GM18499 (cell line): Measurements from ENCODE around the gene HNRNPUL1.

Experiments
- ATAC-seq: cut with Tn5 transposase; IDR thresholded peaks from one replicate; pipeline ENCODE4 v1.9.1; 2021; ENCODE audit warnings: moderate number of reproducible peaks; ENCODE audit not compliant: insufficient read depth, unreplicated experiment

The HNRNPUL1 gene

DNA sequence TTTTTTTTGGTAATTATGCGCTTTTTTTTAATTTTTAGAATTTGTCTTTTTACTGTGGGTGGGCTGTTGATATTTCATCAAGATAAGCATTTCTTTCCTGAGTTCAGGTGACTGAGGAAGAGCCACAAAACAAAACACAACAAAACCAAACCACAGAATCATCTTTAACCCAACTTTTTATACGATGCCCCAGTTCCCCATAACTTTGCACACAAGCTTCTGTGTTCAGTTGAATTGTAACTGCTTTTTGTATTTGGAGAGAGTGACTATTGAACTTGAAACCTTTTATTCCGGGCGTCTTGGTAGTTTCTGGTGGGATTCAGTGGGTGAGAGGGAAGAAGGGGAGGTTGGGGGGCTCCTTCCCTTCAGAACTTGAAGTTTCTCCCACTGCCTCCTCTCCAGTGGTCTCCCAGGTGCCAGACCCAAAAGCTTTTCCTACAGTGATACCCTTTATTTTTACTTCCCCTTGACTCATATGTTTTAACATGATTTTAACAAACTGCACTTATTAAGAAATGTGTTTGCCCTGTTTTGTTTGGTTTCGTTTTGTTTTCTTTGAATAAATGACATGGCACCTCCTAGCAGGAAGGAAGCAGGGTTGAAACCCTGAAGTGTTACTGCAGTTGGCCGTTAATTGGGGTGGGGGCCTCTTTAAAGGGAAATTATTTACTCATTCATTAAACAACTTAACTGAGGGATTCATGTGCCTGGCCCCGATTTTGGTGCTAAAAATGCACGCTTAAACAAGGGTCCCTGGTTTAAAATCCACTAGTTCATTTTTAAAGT lies 43.1 kb downstream of the HNRNPUL1 start:
- ATAC-seq, result no peak

DNA sequence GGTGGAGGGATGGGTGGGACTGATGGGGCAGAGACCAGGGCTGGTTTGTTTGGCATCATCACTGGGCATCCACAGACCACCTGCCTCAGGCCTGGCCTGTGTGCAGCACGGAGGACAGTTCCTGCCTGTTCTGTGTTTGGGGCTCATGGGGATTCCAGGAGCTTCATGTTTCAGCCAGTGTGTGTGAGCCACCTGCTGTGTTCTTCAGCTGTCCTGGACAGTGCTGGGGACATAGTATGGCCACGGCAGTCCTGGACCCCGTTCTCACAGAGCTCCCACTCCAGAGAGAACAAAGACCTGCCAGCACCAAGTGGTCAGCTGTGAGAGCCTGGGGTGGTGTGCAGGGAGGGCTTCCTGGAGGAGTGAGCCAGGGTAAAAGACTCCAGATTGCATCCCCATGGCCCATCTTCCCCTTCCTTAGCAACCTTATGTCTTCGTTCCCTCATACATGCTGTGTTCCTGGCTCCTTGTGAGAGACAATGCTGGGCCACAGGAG lies 43.8 kb downstream of the HNRNPUL1 start:
- ATAC-seq, result no peak

DNA sequence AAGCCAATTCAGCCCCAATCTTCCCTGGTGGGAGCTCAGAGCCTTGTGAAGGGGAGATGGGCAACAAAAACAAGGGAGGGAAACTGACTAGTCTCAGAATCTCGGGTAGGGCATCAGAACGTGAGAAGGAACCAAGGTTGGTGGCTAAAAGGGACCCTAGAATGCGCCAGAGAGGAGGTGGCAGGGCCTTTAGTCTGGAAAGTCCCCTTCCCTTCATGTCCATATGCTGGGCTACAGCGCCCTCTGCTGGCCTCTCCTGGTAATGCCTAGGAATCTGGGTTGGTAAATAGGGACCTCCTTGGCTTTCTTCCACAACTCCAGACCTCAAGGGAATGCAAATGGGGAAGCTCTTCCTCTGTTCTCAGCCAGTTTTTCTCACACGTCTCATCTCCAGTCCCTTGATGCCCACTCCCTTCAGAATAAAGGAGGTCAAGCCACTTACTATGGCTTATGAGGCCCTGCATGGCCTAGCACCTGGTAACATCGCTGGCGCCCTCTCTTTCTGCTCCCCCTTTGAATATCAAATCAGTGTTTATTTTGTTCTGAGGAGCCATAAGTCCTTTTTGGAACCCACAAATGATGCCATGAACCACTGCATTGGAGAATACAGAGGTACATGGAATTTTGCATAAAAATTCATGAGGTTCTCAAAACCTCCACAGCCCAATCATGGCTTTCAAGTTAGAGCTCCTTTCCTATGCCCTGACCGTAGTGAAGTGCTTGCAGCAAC lies 44.4 kb downstream of the HNRNPUL1 start:
- no peak for ATAC-seq

DNA sequence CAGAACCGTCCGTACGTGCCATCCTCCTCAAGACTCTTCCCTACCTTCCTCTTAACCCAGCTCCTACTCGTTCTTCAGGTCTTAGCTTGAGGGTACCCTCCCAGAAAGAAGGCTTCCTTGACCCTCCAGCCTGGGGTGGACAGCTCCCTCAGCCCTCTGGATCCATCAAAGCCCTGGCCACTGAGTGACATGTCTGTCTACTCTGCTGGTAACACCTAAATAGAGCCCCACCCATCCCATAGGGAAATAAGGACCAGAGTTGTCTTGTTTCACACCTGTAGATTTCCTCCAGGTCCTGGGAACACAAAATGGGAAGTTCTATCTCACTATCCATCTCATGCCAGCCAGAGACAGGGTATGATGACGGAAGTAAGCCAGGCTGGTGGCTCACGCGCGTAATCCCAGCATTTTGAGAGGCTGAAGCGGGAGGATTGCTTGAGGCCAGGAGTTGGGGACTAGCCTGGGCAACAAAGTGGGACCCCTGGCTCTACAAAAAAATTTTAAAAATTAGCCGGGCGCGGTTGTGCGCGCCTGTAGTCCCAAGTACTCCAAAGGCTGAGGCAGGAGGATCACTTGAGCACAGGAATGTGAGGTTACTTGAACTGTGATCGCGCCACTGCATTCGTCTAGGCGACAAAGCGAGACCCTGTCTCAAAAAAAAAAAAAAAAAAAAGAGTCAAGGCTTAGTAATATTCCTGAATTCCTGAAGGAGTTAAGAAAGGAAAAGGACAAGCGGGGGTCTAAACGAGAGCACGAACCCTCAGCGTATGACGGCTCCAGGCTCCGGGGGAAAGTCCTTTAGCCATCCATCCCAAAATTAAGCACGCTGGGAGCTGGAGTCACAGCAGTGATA lies 45.2 kb downstream of the HNRNPUL1 start:
- ATAC-seq, result no peak

DNA sequence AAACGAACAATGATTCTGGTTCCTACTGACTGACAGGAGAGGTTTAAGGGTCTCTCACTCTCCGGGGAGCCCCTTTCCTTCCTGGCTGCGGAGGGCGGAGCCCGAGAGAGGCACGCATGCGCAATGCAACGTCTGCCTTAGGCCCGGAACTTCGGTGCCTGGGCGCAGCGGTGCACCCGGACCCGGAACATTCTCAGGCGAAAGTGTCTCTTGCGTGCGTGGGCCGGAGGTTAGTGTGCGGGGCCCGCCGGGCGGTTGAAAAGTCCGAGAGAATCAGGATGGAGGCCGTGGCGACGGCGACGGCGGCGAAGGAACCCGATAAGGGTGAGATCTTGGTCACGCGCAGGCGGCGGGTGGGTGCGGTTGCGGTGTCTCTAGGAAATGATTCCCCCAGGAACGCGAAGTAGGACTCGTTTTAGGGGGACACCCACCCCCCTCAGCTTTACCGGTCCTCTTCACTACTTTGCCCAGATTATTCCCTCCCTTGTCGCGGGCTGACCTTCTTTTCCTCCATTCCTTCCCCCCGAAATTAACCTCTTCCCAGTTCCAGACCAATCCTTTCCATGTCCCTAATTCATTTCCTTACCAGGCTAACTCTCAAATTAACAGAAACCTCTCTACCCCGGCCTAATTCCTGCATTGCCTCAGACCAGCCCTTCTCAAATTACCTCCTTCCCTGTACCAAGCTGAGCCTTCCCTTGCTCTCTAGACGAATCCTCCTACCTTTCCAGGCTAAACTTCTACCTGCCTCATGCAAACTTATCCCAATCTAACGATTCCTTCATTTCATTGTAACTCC lies 46.1 kb downstream of the HNRNPUL1 start, which contains the start of gene CCDC97:
Gene CCDC97 (plus strand): TSS at position 140 of the 799 bp plus-strand sequence. CDS start 139 bp downstream, at position 279.
- no peak for ATAC-seq

DNA sequence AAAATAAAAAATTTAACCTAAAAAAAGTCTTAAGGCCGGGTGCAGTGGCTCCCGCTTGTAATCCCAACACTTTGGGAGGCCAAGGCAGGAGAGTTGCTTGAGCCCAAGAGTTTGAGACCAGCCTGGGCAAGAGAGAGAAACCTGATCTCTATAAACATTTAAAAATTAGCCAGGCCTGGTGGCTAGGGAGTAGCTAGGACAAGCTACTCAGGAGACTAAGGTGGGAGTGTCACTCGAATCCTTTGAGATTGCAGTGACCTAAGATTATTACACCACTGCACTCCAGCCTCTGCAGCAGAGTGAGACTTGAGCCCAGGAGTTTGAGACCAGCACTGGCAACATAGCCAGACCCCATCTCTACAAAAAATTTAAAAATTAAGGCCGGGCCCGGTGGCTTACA lies 46.9 kb downstream of the HNRNPUL1 start:
- ATAC-seq, result no peak

DNA sequence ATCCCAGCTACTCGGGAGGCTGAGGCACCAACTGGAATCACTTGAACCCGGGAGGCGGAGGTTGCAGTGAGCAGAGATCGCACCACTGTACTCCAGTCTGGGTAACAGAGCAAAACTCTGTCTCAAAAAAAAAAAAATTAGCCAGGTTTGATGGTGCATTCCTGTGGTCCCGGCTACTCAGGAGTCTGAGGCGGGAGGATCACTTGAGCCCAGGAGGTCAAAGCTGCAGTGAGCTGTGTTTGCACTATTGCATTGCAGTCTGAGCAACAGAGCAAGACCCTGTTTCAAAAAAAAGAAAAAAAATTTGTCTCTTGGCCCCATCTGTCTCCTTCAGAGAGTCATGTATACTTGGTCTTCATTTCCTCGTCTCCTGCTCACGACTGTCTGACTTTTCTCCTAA lies 47.4 kb downstream of the HNRNPUL1 start:
- no peak for ATAC-seq

DNA sequence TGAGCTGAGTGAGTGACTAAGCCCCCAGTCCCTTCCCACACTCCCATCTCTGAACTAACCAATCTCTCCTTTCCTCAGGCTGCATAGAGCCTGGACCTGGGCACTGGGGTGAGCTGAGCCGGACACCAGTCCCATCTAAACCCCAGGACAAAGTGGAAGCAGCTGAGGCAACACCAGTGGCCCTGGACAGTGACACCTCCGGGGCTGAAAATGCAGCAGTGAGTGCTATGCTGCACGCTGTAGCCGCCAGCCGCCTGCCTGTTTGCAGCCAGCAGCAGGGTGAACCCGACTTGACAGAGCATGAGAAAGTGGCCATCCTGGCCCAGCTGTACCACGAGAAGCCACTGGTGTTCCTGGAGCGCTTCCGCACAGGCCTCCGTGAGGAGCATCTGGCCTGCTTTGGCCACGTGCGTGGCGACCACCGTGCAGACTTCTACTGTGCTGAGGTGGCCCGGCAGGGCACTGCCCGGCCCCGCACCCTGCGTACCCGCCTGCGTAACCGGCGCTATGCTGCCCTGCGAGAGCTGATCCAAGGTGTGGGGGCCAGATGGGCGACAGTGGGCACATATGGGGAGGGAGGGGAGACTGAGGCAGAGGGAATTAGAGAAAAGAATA lies 52.2 kb downstream of the HNRNPUL1 start:
- ATAC-seq, result no peak

DNA sequence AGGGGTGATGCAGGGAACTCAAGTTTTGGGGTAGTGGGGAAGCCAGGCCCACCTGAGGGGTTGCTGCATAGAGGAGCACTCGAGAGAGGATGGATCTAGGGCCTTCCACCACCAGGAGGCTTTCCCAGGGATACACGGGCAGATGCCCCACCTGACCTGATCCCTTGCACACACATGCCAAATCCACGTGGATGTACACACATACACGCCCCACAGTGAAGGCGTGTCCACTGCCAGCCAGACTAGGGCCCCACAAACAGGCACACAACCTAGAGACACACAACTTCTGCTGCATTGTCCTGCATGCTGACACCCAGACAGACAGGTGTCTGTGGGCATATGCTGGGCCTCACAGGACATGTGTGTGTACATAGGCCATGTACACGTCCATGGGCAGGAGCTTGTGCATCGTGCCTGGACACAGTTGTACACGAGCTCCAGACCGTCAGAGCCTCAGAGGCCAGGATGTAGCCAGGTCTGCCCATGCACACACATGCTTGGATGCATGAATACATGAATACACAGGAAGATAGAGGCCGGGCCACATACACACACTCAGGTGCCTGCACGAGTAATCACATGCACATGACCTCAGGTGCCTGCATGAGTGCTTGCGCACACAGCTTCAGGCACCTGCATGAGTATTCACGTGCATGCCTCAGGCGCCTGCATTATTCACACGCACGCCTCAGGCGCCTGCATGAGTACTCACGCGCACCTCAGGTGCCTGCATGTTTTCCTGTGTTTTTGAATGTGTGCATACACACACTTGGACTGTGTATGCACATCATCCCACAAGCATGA lies 54.7 kb downstream of the HNRNPUL1 start:
- ATAC-seq, result no peak

DNA sequence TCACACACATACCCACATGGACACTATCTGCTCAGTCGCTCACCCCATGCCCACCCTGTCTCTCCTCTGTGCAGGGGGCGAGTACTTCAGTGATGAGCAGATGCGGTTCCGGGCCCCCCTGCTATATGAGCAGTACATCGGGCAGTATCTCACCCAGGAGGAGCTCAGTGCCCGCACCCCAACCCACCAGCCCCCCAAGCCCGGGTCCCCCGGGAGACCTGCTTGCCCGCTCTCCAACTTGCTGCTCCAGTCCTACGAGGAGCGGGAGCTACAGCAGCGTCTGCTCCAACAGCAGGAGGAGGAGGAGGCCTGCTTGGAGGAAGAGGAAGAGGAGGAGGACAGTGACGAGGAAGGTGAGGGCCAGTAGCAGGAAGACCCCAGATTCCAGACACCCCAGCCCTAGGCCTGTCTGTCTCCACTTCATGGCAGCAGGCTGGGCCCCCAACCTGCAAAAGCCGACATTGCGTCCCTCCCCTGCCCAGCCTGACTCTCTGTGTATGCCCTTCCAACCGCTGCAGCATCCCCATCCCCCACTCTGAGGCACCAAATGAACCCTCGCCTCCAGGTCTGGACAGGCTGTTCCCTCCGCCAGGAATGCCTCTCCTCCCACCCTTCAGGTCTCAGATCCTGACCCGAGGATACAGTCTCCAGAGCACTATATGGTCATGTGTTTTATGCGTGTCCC lies 55.5 kb downstream of the HNRNPUL1 start:
- no peak for ATAC-seq

DNA sequence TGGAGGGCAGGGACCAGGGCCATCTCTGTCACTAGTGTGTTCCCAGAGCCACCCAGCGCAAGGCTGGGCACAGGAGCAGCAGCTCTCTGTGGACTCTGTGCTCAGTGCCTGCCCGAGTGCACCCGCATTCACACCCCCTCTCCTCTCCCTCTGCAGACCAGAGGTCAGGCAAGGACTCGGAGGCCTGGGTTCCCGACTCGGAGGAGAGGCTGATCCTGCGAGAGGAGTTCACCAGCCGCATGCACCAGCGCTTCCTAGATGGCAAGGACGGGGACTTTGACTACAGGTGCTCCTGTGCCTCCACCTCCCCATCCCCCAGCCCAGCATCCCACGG lies 56.0 kb downstream of the HNRNPUL1 start:
- ATAC-seq, result no peak

DNA sequence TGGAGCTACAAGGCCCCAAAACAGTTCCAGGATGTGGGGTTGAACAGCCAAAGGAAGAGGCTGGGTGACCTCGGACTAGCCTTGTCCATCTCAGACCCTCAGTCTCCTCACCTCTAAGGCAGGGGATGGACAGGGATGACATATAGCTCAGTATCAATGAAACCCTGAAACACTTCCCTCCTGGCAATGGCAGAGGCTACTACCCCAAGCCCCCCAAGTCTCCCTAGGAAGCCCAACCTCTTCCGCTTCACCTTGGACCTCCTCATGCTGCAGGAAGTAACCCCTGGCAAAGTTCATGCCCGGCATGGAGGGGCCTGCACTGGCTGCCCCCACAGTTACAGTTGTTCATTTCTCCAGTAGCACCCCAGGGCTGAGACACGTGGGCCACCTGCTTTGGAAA lies 56.4 kb downstream of the HNRNPUL1 start:
- ATAC-seq, result no peak

DNA sequence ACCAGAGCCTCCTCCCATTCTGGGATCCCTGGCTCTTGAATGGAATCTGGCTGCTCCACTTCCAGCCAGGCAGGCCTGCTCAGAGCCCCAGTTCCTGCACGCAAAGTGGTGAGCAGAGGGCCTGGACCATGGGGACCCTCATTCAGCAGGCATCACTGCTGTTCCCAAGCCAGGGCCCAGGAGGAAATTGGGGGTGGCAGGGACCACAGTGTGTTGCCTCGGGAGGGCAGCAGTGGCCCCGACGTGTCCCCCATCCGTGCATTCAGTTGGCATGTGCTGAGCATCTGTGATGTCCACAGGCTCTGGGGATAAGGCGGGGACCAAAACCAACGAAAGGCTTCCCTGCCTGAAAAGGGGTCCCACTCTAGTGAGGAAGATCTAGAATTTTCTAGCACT lies 57.0 kb downstream of the HNRNPUL1 start:
- no peak for ATAC-seq

DNA sequence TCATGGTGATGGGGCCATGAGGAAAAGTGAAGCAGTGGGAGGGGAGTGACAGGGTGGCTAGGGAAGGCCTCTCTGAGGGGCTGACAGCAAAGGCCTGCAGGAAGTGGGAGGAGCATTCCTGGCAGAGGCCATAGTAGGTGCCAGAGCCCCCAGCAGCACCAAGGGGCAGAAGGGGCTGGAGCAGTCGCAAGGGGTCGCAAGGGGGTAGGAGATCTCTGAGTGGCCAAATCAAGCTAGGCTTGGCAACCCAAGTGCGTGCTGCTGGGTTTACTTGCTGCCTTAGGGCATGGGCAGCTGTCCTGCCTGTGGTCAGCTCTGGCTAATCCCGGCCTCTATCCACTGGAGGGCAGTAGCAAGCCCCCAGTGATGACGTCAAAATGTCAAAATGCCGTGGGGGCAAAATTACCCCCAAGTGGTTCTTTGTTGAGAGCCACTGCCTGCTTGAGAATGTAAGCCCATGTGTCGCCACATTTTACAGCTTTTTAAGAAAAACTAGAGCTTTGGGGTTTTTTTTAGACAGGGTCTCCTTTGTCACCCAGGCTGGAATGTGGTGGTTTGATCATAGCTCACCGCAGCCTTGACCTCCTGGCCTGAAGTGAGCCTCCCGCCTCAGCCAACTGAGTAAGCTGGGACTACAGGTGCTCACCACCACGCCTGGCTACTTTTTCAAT lies 57.6 kb downstream of the HNRNPUL1 start:
- no peak for ATAC-seq

DNA sequence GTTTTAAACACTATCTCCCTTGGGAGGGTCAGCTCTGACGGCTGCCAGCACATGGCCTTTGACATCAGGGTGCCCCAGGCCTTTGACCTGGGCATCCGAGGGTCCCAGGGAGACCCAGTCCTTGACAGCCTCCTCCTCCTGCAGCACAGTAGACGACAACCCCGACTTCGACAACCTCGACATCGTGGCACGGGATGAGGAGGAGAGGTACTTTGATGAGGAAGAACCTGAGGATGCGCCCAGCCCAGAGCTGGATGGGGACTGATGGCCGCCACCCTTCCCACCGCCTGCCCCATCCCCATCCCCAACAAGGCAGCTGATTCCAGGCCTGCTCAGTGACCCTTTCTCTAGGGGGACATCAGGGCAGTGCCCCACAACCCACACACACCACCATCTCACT lies 58.3 kb downstream of the HNRNPUL1 start:
- no peak for ATAC-seq

DNA sequence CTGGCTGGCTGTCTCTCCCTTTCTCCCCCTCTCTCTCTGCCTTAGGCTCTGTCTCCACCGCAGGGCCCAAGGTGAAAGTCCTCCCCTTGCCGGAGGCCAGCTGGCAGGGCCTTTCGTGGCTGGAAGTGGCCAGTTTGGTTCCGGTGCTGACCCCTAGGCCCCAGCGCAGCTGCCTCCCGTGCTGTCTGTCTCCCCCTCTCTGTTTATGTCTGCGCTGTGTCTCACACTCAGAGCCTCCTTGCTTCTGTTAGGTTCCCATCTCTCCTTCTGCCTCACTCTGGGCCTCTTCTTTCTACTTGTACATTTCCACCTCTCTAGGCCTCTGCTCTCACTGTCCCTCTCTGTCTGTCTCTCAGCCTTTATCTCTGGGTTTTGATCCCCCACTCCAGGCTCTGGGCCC lies 58.9 kb downstream of the HNRNPUL1 start:
- no peak for ATAC-seq

DNA sequence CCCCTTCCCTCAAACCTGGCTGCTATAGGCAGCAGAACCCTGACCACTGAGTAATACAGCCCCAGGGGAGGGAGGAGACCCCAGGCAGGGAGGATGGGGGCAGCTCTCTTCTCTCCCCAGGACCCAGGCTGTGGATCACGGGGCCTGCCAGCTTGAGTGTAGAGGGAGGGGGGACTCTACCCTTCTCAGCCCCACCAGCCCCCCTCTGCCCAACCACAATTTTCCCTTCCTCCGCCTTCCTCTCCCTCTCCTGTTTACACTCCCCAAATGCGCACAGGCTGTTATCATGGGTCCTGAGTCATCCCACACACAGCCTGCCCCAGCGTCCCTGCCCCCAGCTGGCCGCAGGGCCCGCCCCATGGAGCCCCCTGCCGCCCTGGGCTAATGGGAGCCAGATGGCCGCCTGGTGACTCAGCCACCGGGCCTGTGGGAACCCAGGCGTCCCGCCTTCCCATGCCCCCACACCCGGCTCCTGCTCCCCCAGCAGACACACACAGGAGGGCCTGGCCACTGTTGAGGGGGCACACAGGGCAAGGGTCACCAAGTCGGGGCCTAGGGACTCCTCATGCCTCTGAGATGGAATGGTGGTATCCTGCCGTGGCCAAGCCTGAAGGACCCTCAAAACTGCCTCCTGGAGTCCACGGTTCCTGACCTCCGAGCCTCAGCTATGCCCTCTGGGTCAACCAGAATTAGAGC lies 59.4 kb downstream of the HNRNPUL1 start:
- ATAC-seq, result no peak
